NCI-H2029 (cell line): ENCODE data around the gene UBE2D2.

Experiments used
- DNase-seq: peaks from one replicate; lab custom pipeline; 2025; lab: John Stamatoyannopoulos, UW

Gene UBE2D2

DNA sequence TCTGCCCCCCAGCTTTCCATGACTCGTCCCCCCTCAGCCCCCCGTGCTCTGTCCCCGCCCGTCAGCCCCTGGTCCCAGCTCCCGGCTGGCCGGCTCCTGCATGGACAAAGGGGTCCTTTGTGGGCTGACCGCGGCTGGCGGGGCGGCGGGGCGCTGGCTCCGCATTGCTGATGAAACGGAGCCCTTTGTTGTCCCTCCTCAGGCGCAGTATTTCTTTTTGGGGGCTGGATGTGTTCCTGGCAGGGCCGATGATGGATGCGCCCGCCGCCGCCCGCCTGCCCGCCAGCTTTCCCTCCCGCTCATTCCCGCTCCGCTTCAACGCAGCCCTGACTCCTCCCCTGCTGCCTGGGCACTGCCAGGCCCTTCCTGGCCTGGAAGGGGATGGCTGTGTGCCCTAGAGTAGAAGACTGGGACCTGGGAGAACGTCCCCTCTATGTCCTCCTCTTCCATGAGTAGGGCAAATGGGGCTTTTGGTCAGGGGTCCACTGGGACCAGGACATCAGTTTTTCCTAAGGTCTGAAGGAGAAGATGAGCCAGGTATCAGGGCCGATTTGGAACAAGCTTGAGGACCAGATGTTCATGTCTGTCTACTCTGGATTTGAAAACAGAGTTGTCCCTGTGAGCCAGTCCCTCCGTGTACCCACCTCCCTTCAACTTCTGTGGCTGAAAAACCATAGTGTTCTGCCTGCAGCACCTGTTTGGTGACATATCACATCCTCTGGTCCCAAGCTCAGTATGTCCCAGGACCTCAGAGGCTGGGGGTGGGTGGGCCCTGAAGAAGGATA, 116.0 kb downstream of the UBE2D2 start:
- DNase-seq = peak; percentile 37
